Endodermal cell (in vitro differentiated cells): ENCODE results near the gene STXBP6. TPM values are rescaled to one million over a fixed set of nuclear protein-coding genes. Genes with fewer than 3 reads are reported as not detected.

ENCODE experiments used
- DNase-seq: peaks from one replicate; pipeline ENCODE4 v3.0.0-alpha.2; 2017
- H3K27ac ChIP-seq: 2 replicates; pipeline ENCODE4 v1.5.1; 2013; ENCODE audit warnings: mild to moderate bottlenecking, low read depth, low read length, moderate library complexity
- H3K27me3 ChIP-seq: 2 replicates; pipeline ENCODE4 v1.6.1; 2013; ENCODE audit warnings: mild to moderate bottlenecking, low read length, moderate library complexity; ENCODE audit not compliant: insufficient read depth, control insufficient read depth, poor library complexity, severe bottlenecking
- H3K36me3 ChIP-seq: 2 replicates; pipeline ENCODE4 v1.7.0; 2013; ENCODE audit warnings: mild to moderate bottlenecking, low read length, moderate library complexity; ENCODE audit not compliant: control insufficient read depth, insufficient read depth
- H3K4me1 ChIP-seq: one replicate; pipeline ENCODE4 v1.7.0; 2013; ENCODE audit warnings: low read length; ENCODE audit not compliant: control insufficient read depth, insufficient read depth
- H3K4me3 ChIP-seq: 2 replicates; pipeline ENCODE4 v1.5.1; 2013; ENCODE audit warnings: mild to moderate bottlenecking, low read length, moderate library complexity
- H3K9ac ChIP-seq: 2 replicates; pipeline ENCODE4 v1.6.1; 2013; ENCODE audit warnings: mild to moderate bottlenecking, low read length, moderate library complexity; ENCODE audit not compliant: poor library complexity, severe bottlenecking; ENCODE audit errors: extremely low read depth
- H3K9me3 ChIP-seq: 2 replicates; pipeline ENCODE4 v1.6.1; 2013; ENCODE audit warnings: mild to moderate bottlenecking, low read length, moderate library complexity; ENCODE audit not compliant: control insufficient read depth
- H3K27ac Mint-ChIP-seq: 2 replicates; pipeline ENCODE4 v1.8.0; 2020; ENCODE audit warnings: mixed read lengths
- H3K27me3 Mint-ChIP-seq: 2 replicates; pipeline ENCODE4 v1.8.0; 2021; ENCODE audit warnings: mild to moderate bottlenecking, mixed read lengths; ENCODE audit not compliant: insufficient read depth
- H3K36me3 Mint-ChIP-seq: 2 replicates; pipeline ENCODE4 v1.8.0; 2020; ENCODE audit warnings: low read depth, mixed read lengths
- H3K4me1 Mint-ChIP-seq: 2 replicates; pipeline ENCODE4 v1.8.0; 2020; ENCODE audit warnings: mixed read lengths
- H3K4me3 Mint-ChIP-seq: 2 replicates; pipeline ENCODE4 v1.8.0; 2020; ENCODE audit warnings: mild to moderate bottlenecking, moderate library complexity, mixed read lengths
- H3K9me3 Mint-ChIP-seq: 2 replicates; pipeline ENCODE4 v1.8.0; 2020; ENCODE audit warnings: mild to moderate bottlenecking, mixed read lengths
- CTCF ChIP-seq: fragments of 200-600 bp; sonication (generic); conservative IDR thresholded peaks from 2 replicates; pipeline ENCODE4 v1.5.0; 2021; ENCODE audit warnings: antibody characterized with exemption, mild to moderate bottlenecking
- WGBS, 2 experiments: methylation state at CpG; one replicate each; pipeline versions ENCODE4 v1.1.5 to v1.1.7; 2013; ENCODE audit warnings: missing lambda C conversion rate in 2 of 2, mixed read lengths in 1 of 2; ENCODE audit not compliant: insufficient coverage in 1 of 2, insufficient read length in 1 of 2; 5-methylcytosine and 5-hydroxymethylcytosine counted together
- total RNA-seq, 2 donors: library from RNA; stranded (reverse); fragmentation: NEBNext Ultra II Directional in 1 of 2; extraction: Animal tissue kit (Norgen Biotek cat#: 25700) in 1 of 2; gene quantifications; 2 replicates in 1 of 2; 3 replicates in 1 of 2; pipeline ENCODE4 v1.2.1, GENCODE V29; 2021

Gene STXBP6
- total RNA-seq, 2 donors from 2014 or later, result 0.64 to 1.5 TPM

- H3K4me3 ChIP-seq, result no peak overlapping the region
- Mint-ChIP-seq H3K27ac (no peak overlapping the region), H3K4me3 (no peak overlapping the region), H3K9me3 (no peaks in the 10 kb centered on the region), H3K4me1 (no peaks in the 10 kb centered on the region), H3K27me3 (no peaks in the 10 kb centered on the region), H3K36me3 (no peaks in the 10 kb centered on the region)
- H3K27me3 ChIP-seq, result no peaks in the 10 kb centered on the region
- DNase-seq, result no peak
- WGBS, 2 experiments, result 88 to 92% methylated on average over 2 to 3 of the region's 3 CpGs
- TF ChIP-seq CTCF, result no peak
- H3K36me3 ChIP-seq, result no peaks in the 10 kb centered on the region
- no peaks in the 10 kb centered on the region for H3K4me1 ChIP-seq
- H3K27ac ChIP-seq, result no peak overlapping the region
- no peaks in the 10 kb centered on the region for H3K9me3 ChIP-seq
- no peak overlapping the region for H3K9ac ChIP-seq
These were observed 12.0 kb upstream of the STXBP6 start for GRCh38 chr14:25062022-25062321.

DNA sequence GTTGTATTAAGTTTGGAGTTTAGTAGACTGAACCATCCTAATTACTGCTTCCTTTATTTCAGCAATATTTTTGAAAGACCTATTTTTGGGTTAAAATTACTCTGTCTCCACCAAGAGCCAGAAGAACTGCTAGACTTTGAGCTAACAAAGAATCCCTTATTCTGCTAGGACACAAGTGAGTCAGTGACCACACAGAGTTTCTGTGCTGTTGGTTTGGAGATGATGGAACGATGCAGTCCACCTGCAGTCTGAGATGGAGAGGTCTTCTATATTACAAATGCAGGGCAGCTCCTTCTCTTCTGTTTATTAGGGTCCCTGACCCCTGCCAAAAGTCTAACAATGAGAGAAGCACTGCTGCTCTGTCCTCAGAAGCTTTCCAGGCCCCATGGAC, 6.7 kb upstream of the STXBP6 start:
- no peak overlapping the region for H3K4me3 Mint-ChIP-seq
- Histone ChIP-seq H3K4me1 (no peaks in the 10 kb centered on the region), H3K36me3 (no peaks in the 10 kb centered on the region), H3K9me3 (no peaks in the 10 kb centered on the region), H3K27me3 (peaks cover 16% of the 10 kb centered on the region), H3K9ac (no peak overlapping the region), H3K4me3 (no peak overlapping the region), H3K27ac (no peak overlapping the region)
- no peak overlapping the region for H3K27ac Mint-ChIP-seq
- peaks cover 8% of the 10 kb centered on the region for H3K27me3 Mint-ChIP-seq
- H3K36me3 Mint-ChIP-seq, result no peaks in the 10 kb centered on the region
- H3K4me1 Mint-ChIP-seq, result peaks cover 5% of the 10 kb centered on the region
- DNase-seq, result no peak
- H3K9me3 Mint-ChIP-seq, result no peaks in the 10 kb centered on the region
- WGBS, 2 experiments, result 90 to 92% methylated on average over 1 of the region's 1 CpG
- TF ChIP-seq CTCF, result no peak

DNA sequence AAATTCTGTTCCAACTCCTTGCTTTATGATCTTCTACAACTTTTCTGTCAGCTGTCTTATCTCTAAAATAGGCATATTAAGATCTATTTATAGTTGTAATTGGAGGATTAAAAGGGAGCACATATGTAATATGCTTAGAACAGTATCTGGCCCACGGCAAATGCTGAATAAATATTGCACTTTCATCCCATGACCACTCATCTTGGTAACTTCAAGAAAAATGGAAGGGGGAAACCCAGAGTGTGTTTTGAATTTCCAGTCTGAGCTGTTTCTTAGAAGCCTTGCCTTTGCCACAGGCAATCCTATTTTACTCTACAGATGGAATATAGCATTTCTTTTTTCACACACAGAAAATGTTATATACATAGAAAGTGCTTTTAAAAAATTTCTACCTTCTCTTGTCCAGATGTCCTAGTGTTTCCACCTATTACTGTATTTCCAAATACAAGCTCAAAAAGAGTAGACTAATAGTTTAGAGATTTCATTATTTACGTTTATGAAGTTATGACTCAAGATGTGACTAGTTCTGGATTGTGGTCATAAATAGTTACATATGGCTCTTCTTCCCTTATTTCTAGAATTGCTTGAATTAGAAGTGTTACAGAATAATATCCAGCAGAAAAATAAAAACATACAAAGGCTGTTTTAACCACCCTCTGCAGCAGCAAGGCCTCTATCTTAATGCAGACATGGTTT, 6.2 kb upstream of the STXBP6 start:
- Histone ChIP-seq H3K36me3 (no peaks in the 10 kb centered on the region), H3K9ac (no peak overlapping the region), H3K9me3 (no peaks in the 10 kb centered on the region), H3K4me1 (no peaks in the 10 kb centered on the region), H3K27ac (no peak overlapping the region), H3K27me3 (peaks cover 21% of the 10 kb centered on the region), H3K4me3 (no peak overlapping the region)
- Mint-ChIP-seq H3K27ac (no peak overlapping the region), H3K36me3 (no peaks in the 10 kb centered on the region), H3K27me3 (peaks cover 14% of the 10 kb centered on the region), H3K9me3 (no peaks in the 10 kb centered on the region), H3K4me1 (peaks cover 8% of the 10 kb centered on the region), H3K4me3 (no peak overlapping the region)
- no peak for DNase-seq
- 86 to 92% methylated on average over 1 of the region's 2 CpGs for WGBS, 2 experiments
- no peak for TF ChIP-seq CTCF
